G401 (cell line): ENCODE results near the gene FHOD1. TPM values are rescaled to one million over a fixed set of nuclear protein-coding genes. Genes with fewer than 3 reads are reported as not detected.

ENCODE experiments used
- DNase-seq: peaks from one replicate; pipeline ENCODE4 v3.0.0-alpha.2; 2015; ENCODE audit warnings: low spot score
- in situ Hi-C: cut with HindIII; loops from 2 replicates; pipeline ENCODE4 v1.10.0; 2016; ENCODE audit warnings: low sequenced_read_pairs, mixed read lengths
- total RNA-seq: library from RNA; depleted of rRNA; stranded (reverse); fragments of >200 nt; shearing (Covaris generic); gene quantifications from 2 replicates; pipeline ENCODE4 v1.2.3, GENCODE V29; 2014

FHOD1 gene
- total RNA-seq, 1 experiment from 2014 or later = 19.2 TPM

GRCh38 chr16:67238278-67238575 is 9.1 kb downstream of the FHOD1 start:
- DNase-seq = no peak
- in situ Hi-C loops = no loop called here

- DNase-seq = no peak
- in situ Hi-C loops = no loop called here
Measured at GRCh38 chr16:67237396-67238277, 9.6 kb downstream of the FHOD1 start.

DNA sequence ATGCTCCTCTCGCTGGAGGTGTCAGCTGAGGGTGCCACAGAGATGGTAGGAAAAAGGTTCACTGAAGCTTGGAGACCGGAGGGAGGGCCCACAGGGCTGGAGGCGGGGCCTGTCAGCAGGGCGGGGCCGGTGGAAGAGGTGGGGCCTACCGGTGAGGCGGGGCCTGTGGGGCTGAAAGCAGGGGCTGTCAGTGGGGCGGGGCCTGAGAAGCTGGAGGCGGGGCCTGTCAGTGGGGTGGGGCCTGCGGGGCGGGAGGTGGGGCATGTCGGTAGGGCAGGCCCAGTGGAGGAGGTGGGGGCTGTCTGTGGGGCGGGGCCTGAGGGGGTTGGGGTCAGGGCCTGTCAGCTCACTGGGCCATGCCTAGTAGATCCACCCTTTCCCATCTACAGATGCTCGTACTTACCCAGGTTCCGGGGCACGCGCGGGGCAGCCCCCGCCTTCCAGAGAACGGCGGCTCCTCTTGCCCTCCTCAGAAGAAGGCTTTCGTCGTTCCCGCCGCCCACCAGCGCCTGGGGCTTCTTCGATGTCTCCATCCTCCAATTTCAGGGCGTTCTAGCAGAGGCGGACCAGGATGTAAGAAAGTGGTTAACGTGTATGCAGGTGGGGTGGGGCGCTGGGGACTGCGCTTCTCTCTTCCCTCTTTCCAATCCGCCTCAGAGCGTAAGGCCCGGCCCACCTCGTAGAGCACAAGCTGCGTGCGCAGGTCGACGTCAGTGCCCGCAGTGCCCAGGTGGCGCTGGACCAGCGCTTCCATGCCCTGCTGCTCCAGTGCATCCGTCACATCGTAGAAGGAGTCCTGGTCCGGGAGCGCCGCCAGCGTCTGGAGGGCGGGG is 10.5 kb downstream of the FHOD1 start:
- in situ Hi-C loops = no loop called here
- peak; percentile 30 for DNase-seq

GRCh38 chr16:67235816-67236562 is 11.3 kb downstream of the FHOD1 start:
- in situ Hi-C loops = no loop called here
- DNase-seq = no peak

- in situ Hi-C loops = no loop called here
- DNase-seq = no peak
Measured at GRCh38 chr16:67234180-67234597, 13.1 kb downstream of the FHOD1 start.

DNA sequence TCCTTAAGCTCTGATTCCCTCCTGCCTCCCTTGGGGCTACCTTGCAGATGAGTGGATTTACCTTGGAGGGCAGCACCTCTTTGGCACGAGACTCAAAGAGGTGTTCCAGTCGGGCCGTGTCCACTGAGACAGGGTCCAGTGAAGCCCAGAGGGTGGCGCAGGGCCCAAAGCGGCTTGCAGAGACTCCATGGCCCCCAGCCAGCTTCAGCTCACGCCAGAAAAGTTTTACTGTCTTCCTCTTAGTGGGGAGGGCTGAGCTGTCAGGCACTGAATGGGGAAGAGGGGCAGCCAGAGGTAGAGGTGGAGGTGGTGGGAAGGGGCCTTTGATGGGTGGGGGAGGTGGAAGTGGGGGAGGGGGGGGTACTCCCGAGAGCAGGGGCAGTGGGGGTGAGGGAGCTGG is 13.7 kb downstream of the FHOD1 start:
- no peak for DNase-seq
- in situ Hi-C loops = no loop called here

- in situ Hi-C loops = no loop called here
- no peak for DNase-seq
Measured at GRCh38 chr16:67230809-67231660, 16.2 kb downstream of the FHOD1 start.

GRCh38 chr16:67229906-67230808 is 17.1 kb downstream of the FHOD1 start:
- no peak for DNase-seq
- in situ Hi-C loops = no loop called here

- DNase-seq = no peak
- in situ Hi-C loops = no loop called here
Measured at GRCh38 chr16:67228905-67229304, 18.4 kb downstream of the FHOD1 start.

GRCh38 chr16:67228034-67228785 is 19.1 kb downstream of the FHOD1 start:
- no peak for DNase-seq
- in situ Hi-C loops = no loop called here

GRCh38 chr16:67227567-67227921 is 19.7 kb downstream of the FHOD1 start:
- in situ Hi-C loops = no loop called here
- DNase-seq = no peak

DNA sequence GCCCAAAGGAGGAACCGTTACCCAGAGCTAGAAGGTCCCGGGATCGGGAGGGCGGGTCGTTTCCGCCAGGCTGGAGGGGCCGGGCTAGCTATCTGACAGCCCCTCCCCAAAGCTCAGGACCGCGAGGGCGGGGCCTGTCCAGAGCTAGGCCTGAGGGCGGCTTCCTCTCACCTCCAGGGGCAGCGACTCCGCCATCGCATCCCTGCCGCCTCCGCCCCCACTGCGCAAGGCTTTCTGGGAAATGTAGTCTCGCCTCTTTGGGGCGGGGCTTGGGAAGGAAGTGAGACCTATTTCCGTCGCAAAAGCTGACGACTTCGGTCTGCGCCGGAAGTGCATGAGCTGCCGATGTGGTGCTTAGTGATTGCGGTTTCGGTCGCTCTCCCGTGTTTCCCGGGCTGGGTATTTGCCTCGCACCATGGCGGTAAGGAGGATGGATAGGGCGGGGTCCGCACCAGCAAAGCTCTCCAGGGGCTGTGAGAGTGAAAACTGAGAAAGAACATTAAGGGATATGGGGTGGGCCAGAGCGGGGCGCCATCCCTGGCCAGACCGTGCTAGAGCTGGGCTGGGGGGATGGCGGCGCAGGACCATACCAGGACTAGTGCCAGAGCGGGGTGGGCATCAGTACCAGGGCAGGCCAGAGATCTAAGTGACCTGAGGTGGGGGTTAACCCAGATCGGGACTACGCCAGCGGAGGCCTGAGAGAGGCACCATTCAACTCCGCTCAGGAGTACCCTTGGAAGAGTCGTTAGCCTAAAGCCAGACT is 20.3 kb downstream of the FHOD1 start, which contains the start of gene TMEM208:
Gene TMEM208, plus strand, starts transcription at position 327 of the 763 bp plus-strand sequence. Its CDS starts 89 bp downstream, at position 416.
- in situ Hi-C loops = no loop called here
- peak; percentile 98 for DNase-seq

DNA sequence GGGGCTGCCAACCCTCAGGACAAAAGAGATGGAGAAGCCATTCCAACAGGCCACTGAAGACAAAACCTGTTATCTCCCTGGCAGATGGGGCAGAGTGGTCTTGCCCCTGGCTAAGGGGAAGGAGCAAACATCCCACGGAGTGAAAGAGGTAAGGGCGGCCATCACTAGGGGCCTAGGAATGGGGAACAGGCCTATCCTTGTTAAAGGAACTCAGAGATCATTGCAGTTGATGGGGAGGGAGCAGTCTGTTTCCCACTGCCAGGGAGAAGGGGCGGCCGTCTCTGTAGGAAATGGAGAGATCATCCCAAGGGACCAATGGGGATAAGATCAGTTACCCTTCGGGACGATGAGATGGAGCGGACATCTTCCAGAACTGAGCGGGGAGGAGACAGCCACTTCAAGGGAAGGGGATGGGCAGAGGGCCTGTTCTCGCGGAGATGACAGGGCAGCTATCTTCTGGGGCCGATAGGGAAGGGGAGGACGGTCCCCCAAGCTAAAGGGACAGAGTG is 20.9 kb downstream of the FHOD1 start:
- in situ Hi-C loops = no loop called here
- DNase-seq = no peak

- DNase-seq = no peak
- in situ Hi-C loops = no loop called here
Measured at GRCh38 chr16:67223992-67224391, 23.3 kb downstream of the FHOD1 start.

DNA sequence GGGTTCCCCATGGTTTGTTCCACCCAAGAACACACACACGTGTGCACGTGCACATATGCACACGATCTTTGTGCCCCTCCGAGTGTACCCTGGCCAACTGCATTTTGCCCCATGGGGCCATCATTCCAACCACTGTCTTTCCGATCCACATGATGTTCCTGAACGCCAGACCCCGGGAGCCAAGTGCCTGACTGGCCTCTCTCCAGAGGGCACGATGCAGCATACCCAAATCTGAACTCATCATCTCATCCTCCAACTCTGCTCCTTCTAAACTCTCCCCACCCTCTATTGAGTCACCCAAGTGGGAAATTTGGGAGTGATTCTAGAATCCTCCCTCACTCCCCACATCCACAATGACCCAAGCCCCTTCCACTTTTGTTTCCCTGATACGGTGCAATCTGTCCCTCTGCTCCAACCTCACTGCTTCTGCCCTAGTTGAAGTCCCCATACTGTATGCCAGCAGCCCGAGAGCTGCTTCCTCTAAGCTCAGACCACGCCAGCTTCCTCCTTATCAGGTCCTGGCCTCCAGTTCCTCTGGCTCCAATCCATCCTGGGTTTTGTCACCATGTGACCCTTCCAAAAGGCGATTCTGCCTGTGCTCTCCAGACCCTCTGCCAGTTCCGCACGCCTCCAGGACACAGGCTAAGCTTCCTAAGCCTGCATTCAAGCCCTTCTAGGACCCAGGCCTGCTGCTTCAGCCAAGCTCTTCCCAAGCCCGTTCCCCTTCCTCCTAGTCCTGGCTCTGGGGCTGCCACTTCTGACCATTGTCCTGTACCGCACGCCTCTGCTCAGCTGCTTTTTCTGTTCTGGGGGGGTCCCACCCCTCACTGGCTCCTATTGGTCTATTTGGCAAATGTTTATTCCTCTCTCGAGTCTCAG is 30.4 kb downstream of the FHOD1 start:
- in situ Hi-C loops = no loop called here
- DNase-seq = no peak
